ENCODE results near the gene TSGA10.

DNA sequence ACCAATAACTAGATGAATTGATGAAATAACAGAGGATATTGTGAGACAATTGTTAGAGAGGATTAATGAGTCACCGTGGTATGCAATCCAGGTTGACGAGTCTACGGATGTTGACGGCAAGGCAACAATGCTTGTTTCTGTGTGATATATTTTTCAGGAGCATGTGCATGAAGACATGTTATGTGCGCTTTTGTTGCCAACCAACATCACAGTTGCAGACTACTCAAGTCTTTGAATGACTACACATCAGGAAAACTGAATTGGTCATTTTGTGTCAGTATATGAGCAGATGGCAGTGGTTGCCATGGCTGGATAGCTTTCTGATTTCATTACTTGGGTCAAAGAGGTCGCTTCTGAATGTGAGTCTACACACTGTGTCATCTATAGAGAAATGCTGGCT, 122.0 kb downstream of the TSGA10 start:
- TF ChIP-seq GATA2 (IDR thresholded peaks at IDR 0.05; ENCODE audit: low read depth, low read length): no peak
- TF ChIP-seq GATA3 (IDR thresholded peaks at IDR 0.05; ENCODE audit: low read depth, low read length): no peak

All from SH-SY5Y (cell line).